H9 (cell line): ENCODE measurements around the gene FREM1. TPM values are rescaled to one million over a fixed set of nuclear protein-coding genes. Genes with fewer than 3 reads are reported as not detected.

Experiments used
- DNase-seq: peaks from one replicate; pipeline ENCODE4 v3.0.0-alpha.2; 2017
- H2AFZ ChIP-seq: one replicate; pipeline ENCODE4 v1.6.1; 2013; ENCODE audit warnings: mild to moderate bottlenecking, low read length, control low read depth, moderate library complexity
- H2AK5ac ChIP-seq: 2 replicates; pipeline ENCODE4 v1.6.1; 2013; ENCODE audit warnings: low read length, control low read depth, mixed read lengths; ENCODE audit not compliant: insufficient read length
- H2BK120ac ChIP-seq: one replicate; pipeline ENCODE4 v1.6.1; 2013; ENCODE audit warnings: low read depth, mild to moderate bottlenecking, low read length, control low read depth, inconsistent platforms; ENCODE audit not compliant: poor library complexity, severe bottlenecking
- H2BK12ac ChIP-seq: 2 replicates; pipeline ENCODE4 v1.6.1; 2013; ENCODE audit warnings: low read length, control low read depth, mixed read lengths, low read depth; ENCODE audit not compliant: insufficient read length
- H2BK15ac ChIP-seq: 2 replicates; pipeline ENCODE4 v1.6.1; 2013; ENCODE audit warnings: low read depth, low read length, control low read depth
- H2BK20ac ChIP-seq: one replicate; pipeline ENCODE4 v1.6.1; 2013; ENCODE audit warnings: low read depth, mild to moderate bottlenecking, low read length, control low read depth, inconsistent platforms; ENCODE audit not compliant: poor library complexity, severe bottlenecking
- H2BK5ac ChIP-seq: 2 replicates; pipeline ENCODE4 v1.6.1; 2013; ENCODE audit warnings: low read length, control low read depth, mixed read lengths; ENCODE audit not compliant: insufficient read length
- H3K14ac ChIP-seq: 2 replicates; pipeline ENCODE4 v1.6.1; 2013; ENCODE audit warnings: low read length, control low read depth; ENCODE audit not compliant: insufficient read depth
- H3K18ac ChIP-seq: 2 replicates; pipeline ENCODE4 v1.6.1; 2013; ENCODE audit warnings: low read depth, mild to moderate bottlenecking, mixed read lengths, low read length, control low read depth; ENCODE audit not compliant: insufficient read length
- H3K23ac ChIP-seq: 2 replicates; pipeline ENCODE4 v1.6.1; 2013; ENCODE audit warnings: low read length, control low read depth, mixed read lengths, low read depth; ENCODE audit not compliant: insufficient read length
- H3K23me2 ChIP-seq: 2 replicates; pipeline ENCODE4 v1.6.1; 2013; ENCODE audit warnings: low read depth, mild to moderate bottlenecking, mixed read lengths, low read length, control low read depth; ENCODE audit not compliant: insufficient read length, poor library complexity, severe bottlenecking
- H3K27ac ChIP-seq: 2 replicates; pipeline ENCODE4 v1.5.1; 2013; ENCODE audit warnings: low read length, control low read depth, mixed read lengths, low read depth; ENCODE audit not compliant: insufficient read length
- H3K27me3 ChIP-seq: 2 replicates; pipeline ENCODE4 v1.6.1; 2013; ENCODE audit warnings: low read length, control low read depth, inconsistent platforms; ENCODE audit not compliant: insufficient read depth
- H3K4ac ChIP-seq: 2 replicates; pipeline ENCODE4 v1.6.1; 2013; ENCODE audit warnings: low read depth, mild to moderate bottlenecking, control low read depth, inconsistent platforms, low read length, moderate library complexity
- H3K4me1 ChIP-seq: 2 replicates; pipeline ENCODE4 v1.6.1; 2013; ENCODE audit warnings: low read length, control low read depth, inconsistent platforms; ENCODE audit not compliant: insufficient read depth
- H3K4me2 ChIP-seq: 2 replicates; pipeline ENCODE4 v1.6.1; 2013; ENCODE audit warnings: low read length, control low read depth, mixed read lengths; ENCODE audit not compliant: insufficient read length, insufficient read depth
- H3K56ac ChIP-seq: 2 replicates; pipeline ENCODE4 v1.6.1; 2013; ENCODE audit warnings: low read depth, mild to moderate bottlenecking, mixed read lengths, low read length, control low read depth; ENCODE audit not compliant: insufficient read length
- H3K79me1 ChIP-seq: 2 replicates; pipeline ENCODE4 v1.6.1; 2013; ENCODE audit warnings: low read depth, mild to moderate bottlenecking, moderate library complexity, low read length, control low read depth, inconsistent platforms; ENCODE audit not compliant: insufficient read depth, poor library complexity, severe bottlenecking
- H3K79me2 ChIP-seq: 2 replicates; pipeline ENCODE4 v1.6.1; 2013; ENCODE audit warnings: low read length, control low read depth, inconsistent platforms; ENCODE audit not compliant: insufficient read depth
- H3K9ac ChIP-seq: 2 replicates; pipeline ENCODE4 v1.6.1; 2013; ENCODE audit warnings: low read length, control low read depth, mixed read lengths; ENCODE audit not compliant: insufficient read length; ENCODE audit errors: extremely low read depth
- H3K9me3 ChIP-seq: one replicate; pipeline ENCODE4 v1.6.1; 2013; ENCODE audit warnings: low read depth, low read length, inconsistent platforms; ENCODE audit not compliant: control insufficient read depth
- H3T11ph ChIP-seq: one replicate; pipeline ENCODE4 v1.6.1; 2013; ENCODE audit warnings: mild to moderate bottlenecking, low read length, control low read depth, inconsistent platforms
- H4K20me1 ChIP-seq: one replicate; pipeline ENCODE4 v1.6.1; 2013; ENCODE audit not compliant: control insufficient read depth, insufficient read length, insufficient read depth
- H4K5ac ChIP-seq: 2 replicates; pipeline ENCODE4 v1.6.1; 2013; ENCODE audit warnings: low read depth, mild to moderate bottlenecking, mixed read lengths, low read length, control low read depth; ENCODE audit not compliant: insufficient read length
- H4K8ac ChIP-seq: replicated peaks from 2 replicates; pipeline ENCODE4 v1.6.1; 2013; ENCODE audit warnings: low read length, control low read depth, mixed read lengths, low read depth; ENCODE audit not compliant: insufficient read length
- H4K91ac ChIP-seq: 2 replicates; pipeline ENCODE4 v1.6.1; 2013; ENCODE audit warnings: low read depth, mild to moderate bottlenecking, moderate library complexity, mixed read lengths, low read length, control low read depth; ENCODE audit not compliant: insufficient read length
- H3K27ac Mint-ChIP-seq, 3 experiments: 2 replicates in 2 of 3; 3 replicates in 1 of 3; pipeline ENCODE4 v1.8.0; 2020 to 2021; ENCODE audit warnings: mixed read lengths in 3 of 3, mild to moderate bottlenecking in 1 of 3, moderate library complexity in 1 of 3
- H3K27me3 Mint-ChIP-seq: 2 replicates; pipeline ENCODE4 v1.8.0; 2021; ENCODE audit warnings: low read depth, mild to moderate bottlenecking, moderate library complexity, mixed read lengths
- H3K36me3 Mint-ChIP-seq, 3 experiments: 2 replicates in 2 of 3; 3 replicates in 1 of 3; pipeline ENCODE4 v1.8.0; 2020 to 2021; ENCODE audit warnings: low read depth in 3 of 3, mixed read lengths in 3 of 3; ENCODE audit not compliant: insufficient read depth in 1 of 3
- H3K4me1 Mint-ChIP-seq, 2 experiments: 2 replicates each; pipeline ENCODE4 v1.8.0; 2020; ENCODE audit warnings: mixed read lengths in 2 of 2
- H3K4me3 Mint-ChIP-seq, 2 experiments: 2 replicates in 1 of 2; 3 replicates in 1 of 2; pipeline ENCODE4 v1.8.0; 2020 to 2021; ENCODE audit warnings: mild to moderate bottlenecking in 2 of 2, mixed read lengths in 2 of 2, moderate library complexity in 1 of 2
- H3K9me3 Mint-ChIP-seq, 2 experiments: 2 replicates in 1 of 2; 3 replicates in 1 of 2; pipeline ENCODE4 v1.8.0; 2020; ENCODE audit warnings: mild to moderate bottlenecking in 2 of 2, mixed read lengths in 2 of 2, moderate library complexity in 1 of 2
- WGBS: extraction: QIAGEN DNeasy Blood & Tissue Kit; methylation state at CpG from one replicate; pipeline ENCODE4 v1.1.7; 2013; ENCODE audit warnings: missing lambda C conversion rate, low lambda C conversion rate, mixed read lengths; ENCODE audit not compliant: insufficient read length; ENCODE audit errors: extremely low coverage; 5-methylcytosine and 5-hydroxymethylcytosine counted together
- total RNA-seq: library from RNA; stranded (reverse); gene quantifications from 2 replicates; pipeline ENCODE4 v1.2.1, GENCODE V29; 2021
- TF ChIP-seq, protein P1 (sequence below): fragments of 200-600 bp; sonication (generic); conservative IDR thresholded peaks from 3 replicates; pipeline ENCODE4 v1.8.0; 2021; ENCODE audit warnings: antibody characterized with exemption, mild to moderate bottlenecking

Gene FREM1
- total RNA-seq, 1 experiment from 2014 or later: 0.44 TPM

DNA sequence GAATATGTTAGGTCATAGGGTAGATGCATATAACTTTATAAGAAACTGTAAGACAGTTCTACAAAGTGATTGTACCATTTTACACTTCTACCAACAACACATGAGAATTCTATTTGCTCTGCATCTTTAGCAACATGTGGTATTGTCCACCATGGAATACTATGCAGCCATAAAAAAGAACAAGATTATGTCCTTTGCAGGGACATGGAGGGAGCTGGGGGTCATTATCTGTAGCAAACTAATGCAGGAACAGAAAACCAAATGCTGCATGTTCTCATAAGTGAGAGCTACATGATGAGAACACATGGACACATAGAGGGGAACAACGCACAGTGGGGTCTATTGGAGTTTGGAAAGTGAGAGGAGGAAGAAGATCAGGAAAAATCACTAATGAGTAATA is 165.5 kb downstream of the FREM1 start:
- Histone ChIP-seq H4K5ac (no peak overlapping the region), H3K27me3 (no peaks in the 10 kb centered on the region), H2BK5ac (no peak overlapping the region), H2BK12ac (no peak overlapping the region), H3K79me2 (no peaks in the 10 kb centered on the region), H2BK120ac (no peak overlapping the region), H4K91ac (no peak overlapping the region), H3K23ac (no peak overlapping the region), H3K4me2 (no peak overlapping the region), H2AFZ (no peak overlapping the region), H3K56ac (no peak overlapping the region), H3K79me1 (no peaks in the 10 kb centered on the region), H3K9ac (no peak overlapping the region), H2BK15ac (no peak overlapping the region), H3K4me1 (no peaks in the 10 kb centered on the region; the same call in 1 of the 2 replicates), H3K9me3 (no peaks in the 10 kb centered on the region), H3K4ac (no peak overlapping the region), H4K8ac (no peak overlapping the region), H3K14ac (no peak overlapping the region), H3T11ph (no peak overlapping the region), H3K18ac (no peak overlapping the region), H4K20me1 (no peaks in the 10 kb centered on the region), H2BK20ac (no peak overlapping the region), H3K23me2 (no peaks in the 10 kb centered on the region), H3K27ac (no peak overlapping the region), H2AK5ac (no peak overlapping the region)
- H3K4me1 Mint-ChIP-seq: peaks cover 11 to 14% of the 10 kb centered on the region in 2 experiments
- H3K36me3 Mint-ChIP-seq: peaks cover 0 to 3% (median 0%) of the 10 kb centered on the region in 3 experiments; a peak in 2 of 7 replicates
- no peak overlapping the region for H3K27ac Mint-ChIP-seq
- H3K4me3 Mint-ChIP-seq: no peak overlapping the region
- no peaks in the 10 kb centered on the region for H3K27me3 Mint-ChIP-seq
- no CpG with 5 or more reads among the region's 1 CpG for WGBS
- TF ChIP-seq, protein P1, sequence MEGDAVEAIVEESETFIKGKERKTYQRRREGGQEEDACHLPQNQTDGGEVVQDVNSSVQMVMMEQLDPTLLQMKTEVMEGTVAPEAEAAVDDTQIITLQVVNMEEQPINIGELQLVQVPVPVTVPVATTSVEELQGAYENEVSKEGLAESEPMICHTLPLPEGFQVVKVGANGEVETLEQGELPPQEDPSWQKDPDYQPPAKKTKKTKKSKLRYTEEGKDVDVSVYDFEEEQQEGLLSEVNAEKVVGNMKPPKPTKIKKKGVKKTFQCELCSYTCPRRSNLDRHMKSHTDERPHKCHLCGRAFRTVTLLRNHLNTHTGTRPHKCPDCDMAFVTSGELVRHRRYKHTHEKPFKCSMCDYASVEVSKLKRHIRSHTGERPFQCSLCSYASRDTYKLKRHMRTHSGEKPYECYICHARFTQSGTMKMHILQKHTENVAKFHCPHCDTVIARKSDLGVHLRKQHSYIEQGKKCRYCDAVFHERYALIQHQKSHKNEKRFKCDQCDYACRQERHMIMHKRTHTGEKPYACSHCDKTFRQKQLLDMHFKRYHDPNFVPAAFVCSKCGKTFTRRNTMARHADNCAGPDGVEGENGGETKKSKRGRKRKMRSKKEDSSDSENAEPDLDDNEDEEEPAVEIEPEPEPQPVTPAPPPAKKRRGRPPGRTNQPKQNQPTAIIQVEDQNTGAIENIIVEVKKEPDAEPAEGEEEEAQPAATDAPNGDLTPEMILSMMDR: no peak
- no peaks in the 10 kb centered on the region for H3K9me3 Mint-ChIP-seq
- DNase-seq: no peak
